ENCODE results near the gene LIAS. TPM values are rescaled to one million over a fixed set of nuclear protein-coding genes. Genes with fewer than 3 reads are reported as not detected.
"Not testable (repeated sequence)": the region's sequence is repeated elsewhere in the genome, so short reads cannot be mapped to it uniquely, and the experiment has no call there.

Gene LIAS
- total RNA-seq, result 10 to 100 TPM; 16.7 to 24.1 TPM
- long read RNA-seq, full-length matches to known transcripts, result 11 of 12 reads
- long read RNA-seq, partial matches to known transcripts, result 0 of 12 reads
- long read RNA-seq, other reads (novel, unspliced or antisense), result 1 of 12 reads

DNA sequence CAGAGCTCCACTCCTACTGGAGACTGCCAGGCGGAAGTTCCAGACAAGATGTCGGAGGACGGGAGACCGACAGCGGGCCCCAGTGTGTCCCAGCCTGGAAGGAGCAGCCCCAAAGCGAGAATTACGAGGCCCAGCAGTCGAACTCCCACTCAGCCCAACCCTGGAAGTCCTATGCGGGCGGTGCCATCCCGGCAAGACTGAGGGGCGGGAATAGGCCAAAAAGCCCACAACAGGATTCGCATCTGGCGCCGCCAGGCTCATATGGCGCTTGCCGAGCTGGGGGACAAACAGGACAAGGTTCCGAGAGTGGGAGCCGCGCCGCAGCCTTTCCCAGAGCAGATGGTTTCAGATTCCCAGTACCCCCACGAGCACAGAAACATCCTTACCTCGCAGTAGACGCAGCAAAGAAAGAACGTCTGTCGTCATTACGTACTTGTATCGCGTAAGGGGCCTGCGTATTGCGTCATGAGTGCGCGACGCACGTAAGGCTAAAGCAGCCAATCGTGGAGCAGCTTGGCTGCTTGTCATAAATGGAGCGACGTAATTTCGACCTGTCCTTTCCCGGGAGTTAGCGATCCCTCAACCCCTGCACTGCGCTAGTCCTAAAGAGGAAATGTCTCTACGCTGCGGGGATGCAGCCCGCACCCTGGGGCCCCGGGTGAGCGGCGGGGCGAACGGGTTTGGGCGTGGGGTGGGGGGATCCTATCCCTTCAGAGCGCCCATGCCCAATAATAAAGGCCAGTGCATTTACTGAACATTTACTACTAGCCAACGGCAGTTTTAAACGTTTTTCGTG lies at the start of gene LIAS, which contains the start of gene RPL9:
TSS of gene LIAS (plus strand) at position 552 of the 796 bp plus-strand sequence. CDS start at position 614, 62 bp downstream.
TSS of gene RPL9 (minus strand) at position 418 of the 796 bp plus-strand sequence. CDS start 483 bp downstream, outside the sequence.
- DNase-seq (peak; percentile 97), ATAC-seq (peak; percentile 97)
- intact Hi-C loops (cut with DNase I), result loop anchor here in 1 of 2 donors (10.0 kb wide), 1 partner anchor 516 kb away; the partner anchor contains the start of gene PDS5A

DNA sequence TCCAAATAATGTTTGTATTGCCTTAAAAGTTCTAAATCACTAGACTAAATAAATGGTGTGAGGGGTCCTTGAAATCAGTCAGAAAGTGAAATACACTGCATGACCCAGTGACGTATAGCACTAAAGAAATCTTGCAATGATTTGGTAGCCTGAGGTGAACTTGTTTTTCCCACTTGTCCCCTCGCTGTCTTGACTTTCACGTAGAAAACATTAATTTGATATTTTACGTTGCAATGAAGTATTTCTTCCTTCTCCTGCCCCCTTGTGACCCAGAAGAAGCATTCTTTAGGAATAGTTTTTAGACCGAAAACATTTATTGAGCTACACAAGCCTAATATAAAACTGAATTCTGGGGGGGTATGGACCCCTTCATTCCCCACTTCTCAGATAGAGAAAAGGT lies 48.4 kb upstream of the LIAS start:
- intact Hi-C loops (cut with DNase I), result no loop called here
- DNase-seq, result no peak
- peak in 1 of 2 donors; percentile 44 for ATAC-seq

GRCh38 chr4:39411561-39411960 lies 47.3 kb upstream of the LIAS start:
- intact Hi-C loops (cut with DNase I); DNase-seq; ATAC-seq: not testable (repeated sequence)

DNA sequence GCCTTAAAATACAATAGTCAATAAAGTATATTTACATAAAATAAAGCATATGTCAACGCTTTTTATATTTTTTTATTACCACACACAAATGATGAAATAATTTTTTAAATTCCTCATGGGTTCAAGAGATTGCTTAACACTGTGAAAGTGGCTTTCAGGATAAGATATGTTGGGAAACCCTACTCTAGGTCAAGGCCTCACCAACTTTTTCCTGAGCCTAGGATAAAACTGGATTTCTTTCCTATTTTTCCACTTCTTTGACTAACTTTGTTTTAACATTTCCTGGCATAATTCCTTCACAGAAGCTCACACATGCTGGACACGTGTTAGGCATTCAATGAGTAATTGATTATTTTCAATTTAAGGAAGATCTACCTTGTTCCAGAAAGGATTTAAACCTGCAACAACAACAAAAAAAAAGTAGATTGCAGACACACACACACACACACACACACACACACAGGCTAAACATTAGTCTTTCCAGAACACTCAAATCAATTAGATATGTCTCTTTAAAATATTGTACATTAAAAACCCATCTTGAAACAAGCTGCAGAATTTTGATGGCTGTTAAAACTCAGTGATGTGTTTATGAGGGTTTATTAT lies 43.1 kb upstream of the LIAS start:
- intact Hi-C loops (cut with DNase I), result no loop called here
- no peak for ATAC-seq
- no peak for DNase-seq

GRCh38 chr4:39422247-39422646 lies 36.6 kb upstream of the LIAS start:
- DNase-seq (no peak), ATAC-seq (no peak)
- intact Hi-C loops (cut with DNase I), result no loop called here

- intact Hi-C loops (cut with DNase I); DNase-seq; ATAC-seq: not testable (repeated sequence)
These were observed 33.6 kb upstream of the LIAS start for GRCh38 chr4:39425297-39425696.

GRCh38 chr4:39426728-39427127 lies 32.1 kb upstream of the LIAS start:
- intact Hi-C loops (cut with DNase I), result no loop called here
- ATAC-seq (no peak), DNase-seq (no peak)

DNA sequence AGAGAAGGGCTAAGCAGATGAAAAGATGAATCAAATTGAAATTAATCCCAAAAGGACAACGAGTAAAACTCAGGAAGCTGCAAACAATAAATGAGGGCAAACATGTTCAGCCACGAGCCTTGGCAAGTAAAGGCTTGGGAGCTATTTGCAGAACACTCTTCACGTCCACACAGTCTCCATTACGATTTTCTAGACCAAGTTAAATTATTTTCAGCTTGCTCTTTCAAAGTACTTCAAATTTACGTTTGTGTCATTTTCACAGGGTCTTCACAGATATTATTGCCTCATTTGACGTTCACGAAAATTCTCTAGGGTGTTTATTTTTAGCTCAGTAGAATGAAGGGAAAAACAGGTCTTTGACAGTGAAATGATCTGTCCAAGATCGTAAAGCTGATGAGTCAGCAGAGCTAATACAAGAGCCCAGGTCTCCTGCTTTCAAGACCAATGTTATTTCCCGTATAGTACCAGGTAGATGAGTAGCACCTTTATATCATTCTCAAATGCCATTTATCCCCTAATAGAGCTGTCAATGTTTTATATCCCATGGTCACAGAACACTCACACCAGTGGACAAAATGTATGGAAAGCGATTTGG lies 31.2 kb upstream of the LIAS start:
- ATAC-seq (no peak), DNase-seq (no peak)
- intact Hi-C loops (cut with DNase I), result no loop called here

DNA sequence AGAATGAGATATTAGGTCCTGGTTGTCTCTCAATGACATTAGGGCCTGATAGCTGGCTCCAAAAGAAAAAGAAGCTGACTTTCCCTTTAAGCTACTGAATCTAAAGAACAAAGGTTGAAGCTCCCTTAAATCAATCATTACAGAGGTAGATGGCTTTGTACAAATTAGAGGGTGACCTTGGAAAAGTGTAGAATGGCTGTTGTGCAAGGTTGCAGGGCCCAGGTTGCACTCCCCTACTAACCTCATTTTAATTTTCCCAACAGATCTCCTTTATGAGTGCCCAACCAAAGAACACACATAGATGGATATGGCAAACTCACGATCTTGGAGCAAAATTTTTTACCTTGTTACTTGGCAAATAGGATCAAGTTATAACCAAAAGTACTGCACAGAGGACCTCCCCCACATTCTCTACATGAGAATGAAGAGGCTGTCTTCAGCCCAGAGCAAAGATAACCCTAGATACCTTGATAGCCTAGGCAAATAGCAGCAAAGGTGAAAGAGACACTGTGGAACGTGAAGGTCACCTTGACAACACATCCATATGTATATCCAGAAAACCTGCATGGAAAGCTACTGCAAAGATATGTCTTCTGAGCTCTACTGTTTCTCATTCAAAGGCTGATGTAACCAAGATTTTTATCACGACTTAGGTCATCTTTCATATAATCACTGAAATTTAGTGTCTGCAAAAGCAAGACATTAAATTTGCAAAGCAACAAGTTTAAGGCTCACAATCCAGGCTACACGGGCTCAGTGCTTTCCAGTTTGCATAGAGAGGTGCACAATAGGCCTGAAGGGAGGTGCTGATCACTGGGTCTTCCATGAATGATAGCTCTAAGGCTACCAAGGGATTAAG lies 29.2 kb upstream of the LIAS start:
- intact Hi-C loops (cut with DNase I), result no loop called here

GRCh38 chr4:39433878-39434492 lies 24.9 kb upstream of the LIAS start:
- intact Hi-C loops (cut with DNase I), result no loop called here
- ATAC-seq (no peak), DNase-seq (no peak)

More for the DNA sequence above, 29.2 kb upstream of the LIAS start:
- no peak for DNase-seq
- ATAC-seq, result no peak

DNA sequence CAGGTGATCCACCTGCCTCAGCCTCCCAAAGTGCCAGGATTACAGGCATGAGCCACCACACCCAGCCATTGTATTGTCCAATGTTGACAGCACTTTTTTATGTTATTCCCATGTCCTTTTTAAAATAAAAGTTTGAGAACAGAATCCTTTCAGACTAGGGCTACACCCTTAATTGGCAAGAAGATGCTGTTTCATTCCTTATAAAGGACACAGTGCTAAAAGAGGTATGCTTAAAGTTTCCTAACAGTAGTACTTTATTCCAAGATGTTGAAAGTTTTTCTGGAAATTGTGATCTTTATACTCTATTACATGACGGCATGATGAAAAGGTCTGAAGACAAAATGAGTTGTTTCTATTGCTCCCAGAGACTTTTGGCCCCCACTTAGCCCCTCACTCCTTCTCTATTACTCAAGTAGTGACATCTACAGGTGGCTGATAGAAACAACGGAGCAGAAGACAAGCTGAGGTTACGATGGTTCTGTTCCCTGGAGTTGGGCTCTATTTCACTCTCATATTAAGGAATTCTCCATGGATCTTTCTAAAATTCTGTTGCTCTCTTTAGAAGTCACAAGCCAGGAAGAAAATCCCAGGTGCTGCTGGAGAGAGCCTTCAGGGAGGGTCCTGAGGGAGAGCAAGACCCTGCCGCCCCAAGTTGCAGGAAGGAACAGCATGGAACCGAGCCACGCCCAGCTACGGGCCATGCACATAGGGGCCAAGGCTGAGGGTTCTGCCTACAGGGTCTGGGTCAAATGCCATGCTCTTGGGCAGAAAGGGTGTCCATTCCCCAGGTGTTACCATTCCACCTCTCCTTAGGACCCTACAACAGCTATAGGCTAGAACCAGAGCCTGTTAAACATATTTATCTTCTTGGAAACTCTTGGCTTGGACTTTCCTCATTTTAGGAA lies 22.9 kb upstream of the LIAS start:
- intact Hi-C loops (cut with DNase I), result no loop called here
- ATAC-seq (peak in 1 of 2 donors; percentile 56), DNase-seq (no peak)

DNA sequence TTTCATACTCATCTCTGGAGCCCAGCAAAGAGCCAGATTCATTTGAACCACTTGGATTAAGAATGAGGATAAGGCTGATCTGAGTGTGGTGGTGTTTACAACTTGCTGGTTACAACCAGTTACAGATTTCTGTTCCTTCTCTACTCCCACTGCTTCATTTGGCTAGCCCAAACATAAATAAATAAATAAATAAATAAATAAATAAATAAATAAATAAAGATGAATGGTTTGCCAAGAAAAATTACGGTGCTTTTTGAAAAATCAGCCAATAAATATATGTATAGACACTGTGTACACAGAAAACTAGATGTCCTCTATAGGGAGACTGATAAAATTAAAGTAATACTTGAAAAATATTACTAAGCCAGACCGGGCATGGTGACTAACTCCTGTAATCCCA lies 17.3 kb upstream of the LIAS start:
- intact Hi-C loops (cut with DNase I), result loop anchor here in 1 of 2 donors (10.0 kb wide), 2 partner anchors 127 to 547 kb away; no protein-coding TSS in a partner anchor
- DNase-seq, result no peak
- ATAC-seq, result no peak

DNA sequence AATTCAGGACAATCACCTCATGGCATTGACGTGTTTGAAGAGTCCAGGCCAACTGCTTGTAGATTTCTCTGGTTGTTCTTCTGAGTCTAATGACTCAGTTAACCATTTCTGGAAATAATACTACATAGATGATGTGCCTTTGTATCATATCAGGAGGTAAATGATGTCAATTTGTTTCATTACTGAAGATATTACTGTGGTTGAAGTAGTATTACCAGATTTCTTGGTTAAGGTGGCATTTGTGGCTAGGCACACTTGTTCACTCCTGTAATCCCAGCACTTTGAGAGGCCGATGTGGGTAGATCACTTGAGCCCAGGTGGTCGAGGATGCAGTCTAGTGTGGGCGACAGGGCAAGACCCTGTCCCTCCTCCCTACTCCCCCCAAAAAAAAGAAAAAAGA lies 15.9 kb upstream of the LIAS start:
- DNase-seq, result no peak
- intact Hi-C loops (cut with DNase I), result loop anchor here in 1 of 2 donors (10.0 kb wide), 2 partner anchors 128 to 548 kb away; no protein-coding TSS in a partner anchor
- ATAC-seq, result no peak

GRCh38 chr4:39446483-39446841 lies 12.4 kb upstream of the LIAS start:
- ATAC-seq (no peak), DNase-seq (no peak)
- intact Hi-C loops (cut with DNase I), result loop anchor here in 1 of 2 donors (10.0 kb wide), 2 partner anchors 132 to 552 kb away; no protein-coding TSS in a partner anchor

DNA sequence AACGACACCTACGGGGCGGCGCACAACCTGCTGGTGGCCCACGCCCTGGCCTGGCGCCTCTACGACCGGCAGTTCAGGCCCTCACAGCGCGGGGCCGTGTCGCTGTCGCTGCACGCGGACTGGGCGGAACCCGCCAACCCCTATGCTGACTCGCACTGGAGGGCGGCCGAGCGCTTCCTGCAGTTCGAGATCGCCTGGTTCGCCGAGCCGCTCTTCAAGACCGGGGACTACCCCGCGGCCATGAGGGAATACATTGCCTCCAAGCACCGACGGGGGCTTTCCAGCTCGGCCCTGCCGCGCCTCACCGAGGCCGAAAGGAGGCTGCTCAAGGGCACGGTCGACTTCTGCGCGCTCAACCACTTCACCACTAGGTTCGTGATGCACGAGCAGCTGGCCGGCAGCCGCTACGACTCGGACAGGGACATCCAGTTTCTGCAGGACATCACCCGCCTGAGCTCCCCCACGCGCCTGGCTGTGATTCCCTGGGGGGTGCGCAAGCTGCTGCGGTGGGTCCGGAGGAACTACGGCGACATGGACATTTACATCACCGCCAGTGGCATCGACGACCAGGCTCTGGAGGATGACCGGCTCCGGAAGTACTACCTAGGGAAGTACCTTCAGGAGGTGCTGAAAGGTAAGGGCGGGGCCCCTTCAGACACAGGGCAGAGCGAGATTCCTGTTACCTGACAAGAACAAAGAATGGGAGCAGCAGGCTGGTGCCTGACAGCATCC lies 11.8 kb upstream of the LIAS start:
- DNase-seq (peak; percentile 72), ATAC-seq (peak; percentile 83 to 85)
- intact Hi-C loops (cut with DNase I), result loop anchor here in 1 of 2 donors (10.0 kb wide), 2 partner anchors 132 to 552 kb away; no protein-coding TSS in a partner anchor

- intact Hi-C loops (cut with DNase I), result loop anchor here in 1 of 2 donors (10.0 kb wide), 1 partner anchor 524 kb away; the partner anchor contains the start of gene PDS5A
- DNase-seq (no peak), ATAC-seq (no peak)
These were observed 8.2 kb upstream of the LIAS start for GRCh38 chr4:39450618-39451017.
